Kidney (tissue), 14 donors: Measurements from ENCODE around the gene COMMD3. TPM values are rescaled to one million over a fixed set of nuclear protein-coding genes. Genes with fewer than 3 reads are reported as not detected.

Experiments used
- DNase-seq, 5 donors: peaks; one replicate each; pipeline ENCODE4 v3.0.0-alpha.2; 2013 to 2020
- FAIRE-seq: peaks from 2 replicates; lab custom pipeline; 2012; peaks lifted over from hg19 to GRCh38; lab: Jason Lieb, UNC
- H3K27ac ChIP-seq, 2 donors: one replicate each; pipeline ENCODE4 v1.7.0; 2013; ENCODE audit warnings: low read depth in 2 of 2, low read length in 2 of 2, inconsistent platforms in 1 of 2
- H3K27me3 ChIP-seq: one replicate; pipeline ENCODE4 v1.7.1; 2013; ENCODE audit warnings: low read length, inconsistent platforms; ENCODE audit not compliant: control insufficient read depth, insufficient read depth
- H3K36me3 ChIP-seq, 3 donors: one replicate each; pipeline versions ENCODE4 v1.7.0 to v1.7.1; 2013; ENCODE audit warnings: low read length in 3 of 3, control low read depth in 1 of 3, inconsistent platforms in 1 of 3; ENCODE audit not compliant: insufficient read depth in 3 of 3, control insufficient read depth in 2 of 3
- H3K4me1 ChIP-seq, 3 donors: one replicate each; pipeline versions ENCODE4 v1.7.0 to v1.7.1; 2013; ENCODE audit warnings: low read length in 3 of 3, inconsistent platforms in 1 of 3, low read depth in 1 of 3; ENCODE audit not compliant: control insufficient read depth in 2 of 3, insufficient read depth in 2 of 3
- H3K4me3 ChIP-seq, 3 donors: one replicate each; pipeline versions ENCODE4 v1.7.0 to v1.8.1; 2013; ENCODE audit warnings: low read length in 3 of 3, control low read depth in 1 of 3, inconsistent platforms in 1 of 3
- H3K9ac ChIP-seq, 3 donors: one replicate each; pipeline versions ENCODE4 v1.7.0 to v1.7.1; 2013; ENCODE audit warnings: low read length in 3 of 3, control low read depth in 1 of 3, inconsistent platforms in 1 of 3
- H3K9me3 ChIP-seq, 3 donors: one replicate each; pipeline versions ENCODE4 v1.7.0 to v1.7.1; 2013; ENCODE audit warnings: low read length in 3 of 3, control low read depth in 1 of 3, inconsistent platforms in 1 of 3; ENCODE audit not compliant: control insufficient read depth in 2 of 3, insufficient read depth in 1 of 3
- intact Hi-C: fragments of 100-400 bp; cut with DNase I; formaldehyde crosslinking; loops from one replicate; pipeline ENCODE4 v1.11.1; 2022
- polyA plus RNA-seq: library from polyadenylated mRNA; stranded (reverse); fragments of 350-450 nt; fragmentation: Illumina TruSeq; extraction: RNeasy Lipid Tissue Mini Kit (QIAGEN cat#74804); gene quantifications from one replicate; pipeline ENCODE4 v1.2.3, GENCODE V29; 2014; ENCODE audit warnings: low read depth, low replicate concordance; ENCODE audit not compliant: insufficient read depth
- total RNA-seq: library from RNA; stranded (reverse); fragmentation: NEBNext Ultra II Directional; extraction: Animal tissue kit (Norgen Biotek cat#: 25700); gene quantifications from one replicate; pipeline ENCODE4 v1.2.1, GENCODE V29; 2021
- TF ChIP-seq, protein P1 (sequence below): IDR thresholded peaks from 3 replicates; pipeline ENCODE4 v1.5.1; 2012; ENCODE audit warnings: mild to moderate bottlenecking, moderate library complexity, borderline replicate concordance; ENCODE audit not compliant: insufficient read depth; ENCODE audit errors: extremely low read depth
- donor health status: control.
- donor health status: control.
- donor health status: control.
- donor health status: control.
- donor health status: control.
- donor health status: DM: yes; HTN: yes; CAD: no.
- donor health status: Normal renal cell carcinoma (clear cell type).

COMMD3 gene
- total and polyA plus RNA-seq, 2 donors from 2014 or later: 46.2 to 72.8 TPM

DNA sequence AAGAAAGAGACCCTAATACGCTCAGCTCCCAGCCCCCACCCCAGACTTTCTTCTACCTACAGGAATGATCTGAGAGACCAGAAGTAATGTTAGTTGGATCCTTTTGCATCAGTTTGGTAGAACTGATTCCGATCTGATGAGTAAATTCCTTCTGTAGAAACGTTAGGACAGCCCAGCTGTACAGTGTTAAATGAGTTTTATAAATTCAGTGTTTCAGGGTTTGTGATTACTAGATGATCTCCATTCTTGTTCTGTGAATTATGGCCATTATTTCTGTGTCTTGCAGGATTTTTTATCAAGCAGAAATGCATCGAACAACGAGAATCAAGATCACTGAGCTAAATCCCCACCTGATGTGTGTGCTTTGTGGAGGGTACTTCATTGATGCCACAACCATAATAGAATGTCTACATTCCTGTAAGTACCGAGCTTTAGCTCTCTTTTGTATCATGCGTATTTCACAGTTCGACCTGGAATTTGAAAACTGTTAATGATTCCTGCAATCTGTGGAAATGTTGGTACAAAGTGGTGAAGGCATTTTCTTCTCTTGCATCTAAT is 10.0 kb downstream of the COMMD3 start:
- no peak overlapping the region for H3K27ac ChIP-seq
- intact Hi-C loops: no loop called here
- no peak for FAIRE-seq
- H3K9me3 ChIP-seq: no peaks in the 10 kb centered on the region
- H3K9ac ChIP-seq: peak overlapping the region in 1 of 3 donors; percentile 2
- TF ChIP-seq, protein P1, sequence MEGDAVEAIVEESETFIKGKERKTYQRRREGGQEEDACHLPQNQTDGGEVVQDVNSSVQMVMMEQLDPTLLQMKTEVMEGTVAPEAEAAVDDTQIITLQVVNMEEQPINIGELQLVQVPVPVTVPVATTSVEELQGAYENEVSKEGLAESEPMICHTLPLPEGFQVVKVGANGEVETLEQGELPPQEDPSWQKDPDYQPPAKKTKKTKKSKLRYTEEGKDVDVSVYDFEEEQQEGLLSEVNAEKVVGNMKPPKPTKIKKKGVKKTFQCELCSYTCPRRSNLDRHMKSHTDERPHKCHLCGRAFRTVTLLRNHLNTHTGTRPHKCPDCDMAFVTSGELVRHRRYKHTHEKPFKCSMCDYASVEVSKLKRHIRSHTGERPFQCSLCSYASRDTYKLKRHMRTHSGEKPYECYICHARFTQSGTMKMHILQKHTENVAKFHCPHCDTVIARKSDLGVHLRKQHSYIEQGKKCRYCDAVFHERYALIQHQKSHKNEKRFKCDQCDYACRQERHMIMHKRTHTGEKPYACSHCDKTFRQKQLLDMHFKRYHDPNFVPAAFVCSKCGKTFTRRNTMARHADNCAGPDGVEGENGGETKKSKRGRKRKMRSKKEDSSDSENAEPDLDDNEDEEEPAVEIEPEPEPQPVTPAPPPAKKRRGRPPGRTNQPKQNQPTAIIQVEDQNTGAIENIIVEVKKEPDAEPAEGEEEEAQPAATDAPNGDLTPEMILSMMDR: no peak
- peaks cover 0 to 8% (median 2%) of the 10 kb centered on the region in 3 donors for H3K4me1 ChIP-seq
- no peak for DNase-seq
- H3K36me3 ChIP-seq: peaks cover 7 to 11% (median 9%) of the 10 kb centered on the region in 3 donors
- peak overlapping the region; percentile 30 to 56 (median 47) for H3K4me3 ChIP-seq
- peaks cover 7% of the 10 kb centered on the region for H3K27me3 ChIP-seq

- TF ChIP-seq, protein P1: no peak
- peaks cover 7 to 11% (median 9%) of the 10 kb centered on the region in 3 donors for H3K36me3 ChIP-seq
- DNase-seq (no peak), FAIRE-seq (no peak)
- H3K4me1 ChIP-seq: peaks cover 0 to 3% (median 0%) of the 10 kb centered on the region in 3 donors
- peaks cover 0 to 2% (median 0%) of the 10 kb centered on the region in 3 donors for H3K9me3 ChIP-seq
- no peak overlapping the region for H3K27ac ChIP-seq
- H3K27me3 ChIP-seq: peaks cover 8% of the 10 kb centered on the region
- H3K4me3 ChIP-seq: no peak overlapping the region
- no peak overlapping the region for H3K9ac ChIP-seq
- intact Hi-C loops: no loop called here
Measured at GRCh38 chr10:22329150-22329549, 13.0 kb downstream of the COMMD3 start.

GRCh38 chr10:22332116-22332692 is 16.0 kb downstream of the COMMD3 start:
- peak in 1 of 5 donors; percentile 4 for DNase-seq
- intact Hi-C loops: no loop called here
- Histone ChIP-seq H3K27ac (no peak overlapping the region), H3K4me1 (peaks cover 0 to 13% (median 0%) of the 10 kb centered on the region in 3 donors), H3K36me3 (peaks cover 7 to 11% (median 9%) of the 10 kb centered on the region in 3 donors), H3K9me3 (peaks cover 0 to 2% (median 0%) of the 10 kb centered on the region in 3 donors), H3K9ac (no peak overlapping the region), H3K4me3 (no peak overlapping the region), H3K27me3 (peaks cover 24% of the 10 kb centered on the region)
- no peak for FAIRE-seq
- TF ChIP-seq, protein P1: no peak
